K562 (cell line): ENCODE results near the gene AMTN. TPM values are rescaled to one million over a fixed set of nuclear protein-coding genes. Genes with fewer than 3 reads are reported as not detected.

Experiments
- ATAC-seq: fragments of 200-7000 bp; cut with Tn5 transposase; 3 replicates; pipeline ENCODE4 v1.9.1; 2020; ENCODE audit warnings: moderate library complexity
- BruUV-seq: library from RNA; stranded (reverse); fragments of 400-500 nt; replicated peaks from 2 replicates; lab custom pipeline; 2021; lab: Mats Ljungman, UMichigan
- CTCF ChIA-PET: fragments of 300-600 bp; formaldehyde crosslinking; extraction: SDS; loops from one replicate; lab custom pipeline; 2021; ENCODE audit warnings: low intra/inter-chr PET ratio; lab: Yijun Ruan, JAX
- POLR2A ChIA-PET: fragments of 300-600, 350-650 bp; sonication (Branson Sonifier 250); formaldehyde crosslinking; extraction: SDS; loops from one replicate; lab custom pipeline; 2021; ENCODE audit warnings: antibody characterized with exemption, inconsistent platforms; lab: Yijun Ruan, JAX
- DNase-seq, 4 experiments: peaks; one replicate each; pipeline versions ENCODE4 v3.0.0 to v3.0.0-alpha.2; 2011 to 2018; ENCODE audit warnings: low spot score in 3 of 4, mixed read lengths in 3 of 4; ENCODE audit errors: extremely low read depth in 1 of 4
- FAIRE-seq: peaks from 2 replicates; lab custom pipeline; 2011; peaks lifted over from hg19 to GRCh38; lab: Jason Lieb, UNC
- H2AFZ ChIP-seq: 2 replicates; pipeline ENCODE4 v1.6.0; 2011; ENCODE audit warnings: low read depth, low read length, control low read depth, inconsistent platforms
- H3K27ac ChIP-seq: fragments of 200-600 bp; 3 replicates; pipeline ENCODE4 v1.8.0; 2011; ENCODE audit warnings: low read depth, mild to moderate bottlenecking, control low read depth, inconsistent platforms, low read length, moderate library complexity, mixed read lengths; ENCODE audit errors: extremely low read depth
- H3K27me3 ChIP-seq, 2 experiments: fragments of 300-600 bp in 1 of 2; 2 replicates in 1 of 2; 3 replicates in 1 of 2; pipeline versions ENCODE4 v1.6.0 to v1.8.0; 2011; ENCODE audit warnings: inconsistent platforms in 2 of 2, low read length in 2 of 2, mild to moderate bottlenecking in 1 of 2, mixed read lengths in 1 of 2, moderate library complexity in 1 of 2; ENCODE audit not compliant: control insufficient read depth in 2 of 2, insufficient read depth in 2 of 2
- H3K36me3 ChIP-seq: fragments of 300-600 bp; 3 replicates; pipeline ENCODE4 v1.8.0; 2011; ENCODE audit warnings: mild to moderate bottlenecking, low read length, inconsistent platforms; ENCODE audit not compliant: control insufficient read depth, insufficient read depth
- H3K4me1 ChIP-seq, 2 experiments: fragments of 200-600 bp in 1 of 2; replicated peaks in 1 of 2; 2 replicates in 1 of 2; 3 replicates in 1 of 2; pipeline versions ENCODE4 v1.5.1 to v1.8.0; 2011; ENCODE audit warnings: inconsistent platforms in 2 of 2, low read length in 2 of 2, mild to moderate bottlenecking in 1 of 2, mixed read lengths in 1 of 2, moderate library complexity in 1 of 2; ENCODE audit not compliant: control insufficient read depth in 2 of 2, insufficient read depth in 2 of 2
- H3K4me2 ChIP-seq: 2 replicates; pipeline ENCODE4 v1.6.1; 2011; ENCODE audit warnings: low read length, control low read depth, inconsistent platforms, mixed read lengths; ENCODE audit not compliant: insufficient read depth
- H3K4me3 ChIP-seq: fragments of 200-600 bp; sonication (generic), shearing (Covaris generic); 2 replicates; pipeline ENCODE4 v1.5.1; 2016; ENCODE audit warnings: control low read depth, inconsistent platforms
- H3K79me2 ChIP-seq: fragments of 200-600 bp; 3 replicates; pipeline ENCODE4 v1.8.0; 2011; ENCODE audit warnings: low read length, inconsistent platforms; ENCODE audit not compliant: control insufficient read depth, insufficient read depth
- H3K9ac ChIP-seq, 2 experiments: 2 replicates each; pipeline versions ENCODE4 v1.6.0 to v1.6.1; 2011; ENCODE audit warnings: low read depth in 2 of 2, low read length in 2 of 2, control low read depth in 1 of 2, inconsistent platforms in 1 of 2, mild to moderate bottlenecking in 1 of 2, mixed read lengths in 1 of 2; ENCODE audit not compliant: insufficient read depth in 1 of 2
- H3K9me1 ChIP-seq: one replicate; pipeline ENCODE4 v1.6.0; 2011; ENCODE audit warnings: inconsistent platforms, mild to moderate bottlenecking, low read length, moderate library complexity; ENCODE audit not compliant: control insufficient read depth, insufficient read depth
- H3K9me3 ChIP-seq: replicated peaks from 2 replicates; pipeline ENCODE4 v1.5.1; 2011; ENCODE audit warnings: low read depth, low read length, inconsistent platforms; ENCODE audit not compliant: control insufficient read depth, insufficient read depth
- H4K20me1 ChIP-seq: replicated peaks from 2 replicates; pipeline ENCODE4 v1.6.1; 2011; ENCODE audit warnings: low read length, inconsistent platforms, mixed read lengths; ENCODE audit not compliant: control insufficient read depth, insufficient read depth
- CREM ChIP-seq: IDR thresholded peaks from 2 replicates; pipeline ENCODE4 v1.6.1; 2014; ENCODE audit warnings: antibody characterized with exemption, low read depth
- GABPB2 ChIP-seq: fragments of 250-450 bp; sonication (Bioruptor Pico); conservative IDR thresholded peaks from 2 replicates; pipeline ENCODE4 v1.5.1; 2021; ENCODE audit warnings: mild to moderate bottlenecking
- KLF16 ChIP-seq: IDR thresholded peaks from 2 replicates; pipeline ENCODE4 v1.6.1; 2016; ENCODE audit warnings: antibody characterized with exemption
- SMC3 ChIP-seq: conservative IDR thresholded peaks from 2 replicates; pipeline ENCODE4 v1.6.1; 2011; ENCODE audit warnings: low read depth, low read length, improper control_type of control experiment; ENCODE audit not compliant: insufficient read depth
- STAG1 ChIP-seq: sonication (generic); formaldehyde crosslinking; IDR thresholded peaks from 2 replicates; pipeline ENCODE4 v1.5.0; 2020; ENCODE audit warnings: missing genetic modification reagents, borderline replicate concordance
- WGBS: fragments of 100-300 bp; shearing (Covaris generic); methylation state at CpG from one replicate; pipeline ENCODE4 v1.1.6; 2016; ENCODE audit warnings: low coverage, mixed read lengths; ENCODE audit not compliant: insufficient coverage; ENCODE audit errors: missing lambda C conversion rate; 5-methylcytosine and 5-hydroxymethylcytosine counted together
- in situ Hi-C: fragments of 300-500 bp; cut with MboI; formaldehyde crosslinking; loops from 4 replicates; pipeline ENCODE4 v1.15.0; 2018; ENCODE audit warnings: inconsistent platforms, mixed read lengths
- intact Hi-C: fragments of 100-400 bp; cut with micrococcal nuclease; formaldehyde crosslinking; loops from 2 replicates; pipeline ENCODE4 v1.14.2; 2022
- polyA plus RNA-seq, 8 experiments: library from polyadenylated mRNA; depleted of rRNA in 4 of 8; stranded (reverse) in 5 of 8; unstranded in 3 of 8; fragments of >200 nt; fragmentation: Nextera tagmentation in 2 of 8; fragmentation: Illumina TruSeq in 1 of 8; extraction: Ambion mirVana in 2 of 8; extraction: Trizol in 1 of 8; gene quantifications; 2 replicates each; pipeline versions ENCODE4 v1.2.1 to v1.2.3, GENCODE V29; 2011 to 2014; ENCODE audit warnings: inconsistent platforms in 1 of 8, missing spikeins in 1 of 8
- total RNA-seq, 7 experiments: library from RNA; depleted of rRNA in 6 of 7; stranded (reverse); fragments of >200 nt in 6 of 7; fragmentation: Illumina TruSeq in 2 of 7; extraction: Trizol in 2 of 7; gene quantifications; 2 replicates each; pipeline versions ENCODE4 v1.2.1 to v1.2.3, GENCODE V29; 2011 to 2021; ENCODE audit warnings: low replicate concordance in 1 of 7
- TF ChIP-seq, protein P1 (sequence below): fragments of 450-650 bp; formaldehyde crosslinking; IDR thresholded peaks from 2 replicates; pipeline ENCODE4 v1.4.0; 2020; ENCODE audit warnings: mild to moderate bottlenecking, moderate library complexity
- TF ChIP-seq, protein P2 (sequence below), 2 experiments: fragments of 450-650 bp; formaldehyde crosslinking in 1 of 2; IDR thresholded peaks; 2 replicates each; pipeline versions ENCODE4 v1.4.0 to v1.6.1; 2014 to 2020; ENCODE audit warnings: mild to moderate bottlenecking in 2 of 2, borderline replicate concordance in 1 of 2, low read depth in 1 of 2
- TF ChIP-seq, protein P3 (sequence below), 3 experiments: IDR thresholded peaks in 2 of 3; conservative IDR thresholded peaks in 1 of 3; 2 replicates each; pipeline ENCODE4 v1.5.1; 2011 to 2012; ENCODE audit warnings: low read length in 3 of 3, mild to moderate bottlenecking in 3 of 3, control low read depth in 2 of 3, improper control_type of control experiment in 1 of 3, inconsistent platforms in 1 of 3, low read depth in 1 of 3, mixed read lengths in 1 of 3, moderate library complexity in 1 of 3; ENCODE audit not compliant: insufficient read depth in 2 of 3

AMTN gene
- total and polyA plus RNA-seq, 9 of the 15 experiments (the other 6 are each of a cell fraction or from before 2014, with no cell fraction given): not detected

DNA sequence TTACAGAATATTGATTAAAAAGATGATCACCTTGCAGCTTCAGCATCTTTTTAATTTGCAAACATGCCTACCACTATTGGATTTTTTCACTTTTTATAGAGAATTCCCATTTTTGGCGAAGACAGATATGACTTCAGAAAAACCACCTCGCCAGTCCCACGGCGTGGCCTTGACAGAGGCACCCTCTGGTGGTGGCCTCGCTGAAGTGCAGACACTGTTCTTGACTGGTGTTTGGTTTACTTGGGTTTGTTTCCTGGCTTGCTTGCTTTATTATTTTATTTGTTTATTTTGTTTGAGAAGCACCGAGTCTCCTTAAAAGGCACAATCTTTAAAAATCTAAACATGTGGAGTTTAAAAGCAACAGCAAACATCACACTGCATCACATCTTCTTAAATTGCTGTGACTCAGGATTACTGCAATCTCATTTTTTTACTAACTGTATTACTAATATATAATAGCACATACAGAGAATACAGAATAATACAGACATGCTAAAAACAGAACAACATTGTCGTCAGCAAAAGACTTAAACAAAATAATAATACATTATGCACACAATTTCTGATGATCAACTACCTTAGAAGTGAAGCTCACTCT is 13.1 kb upstream of the AMTN start:
- no peak overlapping the region for H3K4me3 ChIP-seq
- H3K9ac ChIP-seq: no peak overlapping the region
- H4K20me1 ChIP-seq: no peaks in the 10 kb centered on the region
- H3K4me1 ChIP-seq: no peaks in the 10 kb centered on the region
- H3K27ac ChIP-seq: no peak overlapping the region
- intact Hi-C loops (loop anchor here (5.0 to 10.0 kb wide), 2 partner anchors 813 to 1190 kb away; no protein-coding TSS in a partner anchor), in situ Hi-C loops (loop anchor here (25.0 kb wide), 1 partner anchor 818 kb away; no protein-coding TSS in a partner anchor)
- 0% methylated on average over 7 of the region's 7 CpGs for WGBS
- no peaks in the 10 kb centered on the region for H3K9me3 ChIP-seq
- H3K36me3 ChIP-seq: no peaks in the 10 kb centered on the region
- no peaks in the 10 kb centered on the region for H3K9me1 ChIP-seq
- H3K4me2 ChIP-seq: no peak overlapping the region
- ChIA-PET POLR2A (no interaction called here), CTCF (interaction anchor here (0.5 to 1.2 kb wide), 2 partner anchors 815 to 1208 kb away, joined by 3 read pairs; no protein-coding TSS in a partner anchor)
- peak; percentile 93 for ATAC-seq
- DNase-seq: peak; percentile 52 to 64 (median 54)
- H3K79me2 ChIP-seq: no peaks in the 10 kb centered on the region
- BruUV-seq: no TSS peak
- peak; percentile 87 for FAIRE-seq
- no peak overlapping the region for H2AFZ ChIP-seq
- no peaks in the 10 kb centered on the region for H3K27me3 ChIP-seq
- TF ChIP-seq, protein P1, sequence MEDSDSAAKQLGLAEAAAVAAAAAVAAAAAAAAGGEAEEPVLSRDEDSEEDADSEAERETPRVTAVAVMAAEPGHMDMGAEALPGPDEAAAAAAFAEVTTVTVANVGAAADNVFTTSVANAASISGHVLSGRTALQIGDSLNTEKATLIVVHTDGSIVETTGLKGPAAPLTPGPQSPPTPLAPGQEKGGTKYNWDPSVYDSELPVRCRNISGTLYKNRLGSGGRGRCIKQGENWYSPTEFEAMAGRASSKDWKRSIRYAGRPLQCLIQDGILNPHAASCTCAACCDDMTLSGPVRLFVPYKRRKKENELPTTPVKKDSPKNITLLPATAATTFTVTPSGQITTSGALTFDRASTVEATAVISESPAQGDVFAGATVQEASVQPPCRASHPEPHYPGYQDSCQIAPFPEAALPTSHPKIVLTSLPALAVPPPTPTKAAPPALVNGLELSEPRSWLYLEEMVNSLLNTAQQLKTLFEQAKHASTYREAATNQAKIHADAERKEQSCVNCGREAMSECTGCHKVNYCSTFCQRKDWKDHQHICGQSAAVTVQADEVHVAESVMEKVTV (CRISPR knock-in tag): peak; percentile 62; the same call in 1 of the 2 replicates
- TF ChIP-seq KLF16: 0 out of 2 replicates have a peak, but pooled peaks have one; percentile 12
- TF ChIP-seq SMC3: peak; percentile 77
- TF ChIP-seq STAG1 (CRISPR knock-in tag): peak; percentile 61; the same call in 1 of the 2 replicates
- TF ChIP-seq CREM: 0 out of 2 replicates have a peak, but pooled peaks have one; percentile 22
- TF ChIP-seq, protein P2, sequence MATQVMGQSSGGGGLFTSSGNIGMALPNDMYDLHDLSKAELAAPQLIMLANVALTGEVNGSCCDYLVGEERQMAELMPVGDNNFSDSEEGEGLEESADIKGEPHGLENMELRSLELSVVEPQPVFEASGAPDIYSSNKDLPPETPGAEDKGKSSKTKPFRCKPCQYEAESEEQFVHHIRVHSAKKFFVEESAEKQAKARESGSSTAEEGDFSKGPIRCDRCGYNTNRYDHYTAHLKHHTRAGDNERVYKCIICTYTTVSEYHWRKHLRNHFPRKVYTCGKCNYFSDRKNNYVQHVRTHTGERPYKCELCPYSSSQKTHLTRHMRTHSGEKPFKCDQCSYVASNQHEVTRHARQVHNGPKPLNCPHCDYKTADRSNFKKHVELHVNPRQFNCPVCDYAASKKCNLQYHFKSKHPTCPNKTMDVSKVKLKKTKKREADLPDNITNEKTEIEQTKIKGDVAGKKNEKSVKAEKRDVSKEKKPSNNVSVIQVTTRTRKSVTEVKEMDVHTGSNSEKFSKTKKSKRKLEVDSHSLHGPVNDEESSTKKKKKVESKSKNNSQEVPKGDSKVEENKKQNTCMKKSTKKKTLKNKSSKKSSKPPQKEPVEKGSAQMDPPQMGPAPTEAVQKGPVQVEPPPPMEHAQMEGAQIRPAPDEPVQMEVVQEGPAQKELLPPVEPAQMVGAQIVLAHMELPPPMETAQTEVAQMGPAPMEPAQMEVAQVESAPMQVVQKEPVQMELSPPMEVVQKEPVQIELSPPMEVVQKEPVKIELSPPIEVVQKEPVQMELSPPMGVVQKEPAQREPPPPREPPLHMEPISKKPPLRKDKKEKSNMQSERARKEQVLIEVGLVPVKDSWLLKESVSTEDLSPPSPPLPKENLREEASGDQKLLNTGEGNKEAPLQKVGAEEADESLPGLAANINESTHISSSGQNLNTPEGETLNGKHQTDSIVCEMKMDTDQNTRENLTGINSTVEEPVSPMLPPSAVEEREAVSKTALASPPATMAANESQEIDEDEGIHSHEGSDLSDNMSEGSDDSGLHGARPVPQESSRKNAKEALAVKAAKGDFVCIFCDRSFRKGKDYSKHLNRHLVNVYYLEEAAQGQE (IDR thresholded peaks at IDR 0.05; ENCODE audit: borderline replicate concordance): peak; percentile 70
- TF ChIP-seq, protein P2 (CRISPR knock-in tag; IDR thresholded peaks at IDR 0.05; ENCODE audit: low read depth): no peak
- TF ChIP-seq, protein P3, sequence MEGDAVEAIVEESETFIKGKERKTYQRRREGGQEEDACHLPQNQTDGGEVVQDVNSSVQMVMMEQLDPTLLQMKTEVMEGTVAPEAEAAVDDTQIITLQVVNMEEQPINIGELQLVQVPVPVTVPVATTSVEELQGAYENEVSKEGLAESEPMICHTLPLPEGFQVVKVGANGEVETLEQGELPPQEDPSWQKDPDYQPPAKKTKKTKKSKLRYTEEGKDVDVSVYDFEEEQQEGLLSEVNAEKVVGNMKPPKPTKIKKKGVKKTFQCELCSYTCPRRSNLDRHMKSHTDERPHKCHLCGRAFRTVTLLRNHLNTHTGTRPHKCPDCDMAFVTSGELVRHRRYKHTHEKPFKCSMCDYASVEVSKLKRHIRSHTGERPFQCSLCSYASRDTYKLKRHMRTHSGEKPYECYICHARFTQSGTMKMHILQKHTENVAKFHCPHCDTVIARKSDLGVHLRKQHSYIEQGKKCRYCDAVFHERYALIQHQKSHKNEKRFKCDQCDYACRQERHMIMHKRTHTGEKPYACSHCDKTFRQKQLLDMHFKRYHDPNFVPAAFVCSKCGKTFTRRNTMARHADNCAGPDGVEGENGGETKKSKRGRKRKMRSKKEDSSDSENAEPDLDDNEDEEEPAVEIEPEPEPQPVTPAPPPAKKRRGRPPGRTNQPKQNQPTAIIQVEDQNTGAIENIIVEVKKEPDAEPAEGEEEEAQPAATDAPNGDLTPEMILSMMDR (IDR thresholded peaks at IDR 0.05 in 2 of 3, conservative IDR thresholded peaks at IDR 0.05 in 1 of 3; ENCODE audit: insufficient read depth in 2 of 3, low read depth in 1 of 3, low read length in 3 of 3): peak; percentile 78 to 89 (median 88)
- TF ChIP-seq GABPB2: no peak
